ENCODE data around the gene PIF1. TPM values are rescaled to one million over a fixed set of nuclear protein-coding genes. Genes with fewer than 3 reads are reported as not detected.

PIF1 gene
- total and polyA plus RNA-seq, 5 donors, result 0.25 to 1.1 (median 0.79) TPM

- peaks cover 44% of the 10 kb centered on the region for H3K4me1 ChIP-seq (ENCODE audit: control insufficient read depth, insufficient read depth, low read length)
- intact Hi-C loops (cut with DNase I), result no loop called here
- H3K4me3 ChIP-seq (ENCODE audit: low read length), result no peak overlapping the region
- no peak for ATAC-seq
- peak in 2 of 3 donors; percentile 72 to 75 for DNase-seq
- peak overlapping the region; percentile 77 for H3K27ac ChIP-seq (ENCODE audit: low read length)
- WGBS, result 40% methylated on average over 6 of the region's 6 CpGs
- no peaks in the 10 kb centered on the region for H3K27me3 ChIP-seq (ENCODE audit: control insufficient read depth, insufficient read depth)
- no peaks in the 10 kb centered on the region for H3K9me3 ChIP-seq (ENCODE audit: control insufficient read depth, low read length)
Observed at GRCh38 chr15:64858021-64858575, 32.7 kb upstream of the PIF1 start.

DNA sequence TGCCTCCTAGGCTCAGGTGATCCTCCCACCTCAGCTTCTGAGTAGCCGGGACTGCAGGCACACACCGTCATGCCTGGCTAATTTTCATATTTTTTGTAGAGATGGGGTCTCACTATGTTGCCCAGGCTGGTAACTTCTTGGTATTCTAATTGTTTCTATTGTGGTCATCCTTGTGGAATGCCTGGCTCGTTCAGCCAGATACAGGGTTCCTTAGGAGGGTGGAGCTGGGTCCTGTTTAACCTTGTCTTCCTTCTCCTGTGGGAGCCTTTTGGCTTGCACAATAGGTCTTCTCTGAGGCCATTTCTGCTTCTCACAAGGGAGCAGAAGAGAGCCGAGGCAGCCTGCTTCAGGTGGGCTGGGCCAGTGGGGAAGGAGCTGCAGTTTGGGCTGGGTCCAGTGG is 32.0 kb upstream of the PIF1 start:
- Histone ChIP-seq H3K4me1 (ENCODE audit: control insufficient read depth, insufficient read depth, low read length) (peaks cover 44% of the 10 kb centered on the region), H3K27me3 (ENCODE audit: control insufficient read depth, insufficient read depth) (no peaks in the 10 kb centered on the region), H3K27ac (ENCODE audit: low read length) (peak overlapping the region; percentile 77), H3K4me3 (ENCODE audit: low read length) (no peak overlapping the region), H3K9me3 (ENCODE audit: control insufficient read depth, low read length) (no peaks in the 10 kb centered on the region)
- intact Hi-C loops (cut with DNase I), result no loop called here
- ATAC-seq (peak in 1 of 2 donors; percentile 42), DNase-seq (no peak)
- WGBS, result 60% methylated on average over 4 of the region's 4 CpGs

GRCh38 chr15:64856429-64857145 is 31.1 kb upstream of the PIF1 start:
- Histone ChIP-seq H3K9me3 (ENCODE audit: control insufficient read depth, low read length) (no peaks in the 10 kb centered on the region), H3K27ac (ENCODE audit: low read length) (peak overlapping the region; percentile 77), H3K4me3 (ENCODE audit: low read length) (no peak overlapping the region), H3K27me3 (ENCODE audit: control insufficient read depth, insufficient read depth) (no peaks in the 10 kb centered on the region), H3K4me1 (ENCODE audit: control insufficient read depth, insufficient read depth, low read length) (peaks cover 49% of the 10 kb centered on the region)
- peak; percentile 83 to 86 for ATAC-seq
- intact Hi-C loops (cut with DNase I), result no loop called here
- 31% methylated on average over 5 of the region's 5 CpGs for WGBS
- DNase-seq, result peak; percentile 87 to 93 (median 93)

- Histone ChIP-seq H3K27me3 (ENCODE audit: control insufficient read depth, insufficient read depth) (no peaks in the 10 kb centered on the region), H3K9me3 (ENCODE audit: control insufficient read depth, low read length) (no peaks in the 10 kb centered on the region), H3K4me3 (ENCODE audit: low read length) (no peak overlapping the region), H3K4me1 (ENCODE audit: control insufficient read depth, insufficient read depth, low read length) (peaks cover 57% of the 10 kb centered on the region), H3K27ac (ENCODE audit: low read length) (no peak overlapping the region)
- intact Hi-C loops (cut with DNase I), result no loop called here
- no peak for ATAC-seq
- DNase-seq, result peak in 1 of 3 donors; percentile 51
- WGBS, result 61% methylated on average over 7 of the region's 7 CpGs
Observed at GRCh38 chr15:64855205-64855975, 29.9 kb upstream of the PIF1 start.

GRCh38 chr15:64854526-64854925 is 29.1 kb upstream of the PIF1 start:
- peak overlapping the region; percentile 31 for H3K27ac ChIP-seq (ENCODE audit: low read length)
- H3K4me1 ChIP-seq (ENCODE audit: control insufficient read depth, insufficient read depth, low read length), result peaks cover 57% of the 10 kb centered on the region

GRCh38 chr15:64854041-64854440 is 28.6 kb upstream of the PIF1 start:
- peaks cover 54% of the 10 kb centered on the region for H3K4me1 ChIP-seq (ENCODE audit: control insufficient read depth, insufficient read depth, low read length)

More at GRCh38 chr15:64854526-64854925, 29.1 kb upstream of the PIF1 start:
- intact Hi-C loops (cut with DNase I), result loop anchor here in 1 of 4 donors (5.0 kb wide), 1 partner anchor 53 kb away; no protein-coding TSS in a partner anchor
- Histone ChIP-seq H3K4me3 (ENCODE audit: low read length) (no peak overlapping the region), H3K27me3 (ENCODE audit: control insufficient read depth, insufficient read depth) (no peaks in the 10 kb centered on the region), H3K9me3 (ENCODE audit: control insufficient read depth, low read length) (no peaks in the 10 kb centered on the region)
- ATAC-seq (no peak), DNase-seq (peak in 2 of 3 donors; percentile 81 to 82)
- 50% methylated on average over 3 of the region's 3 CpGs for WGBS

GRCh38 chr15:64851503-64851840 is 26.0 kb upstream of the PIF1 start:
- DNase-seq (peak in 1 of 3 donors; percentile 47), ATAC-seq (peak; percentile 47 to 49)
- Histone ChIP-seq H3K4me3 (ENCODE audit: low read length) (no peak overlapping the region), H3K9me3 (ENCODE audit: control insufficient read depth, low read length) (no peaks in the 10 kb centered on the region), H3K4me1 (ENCODE audit: control insufficient read depth, insufficient read depth, low read length) (peaks cover 42% of the 10 kb centered on the region), H3K27me3 (ENCODE audit: control insufficient read depth, insufficient read depth) (no peaks in the 10 kb centered on the region), H3K27ac (ENCODE audit: low read length) (peak overlapping the region; percentile 50)
- WGBS, result 46% methylated on average over 6 of the region's 6 CpGs
- intact Hi-C loops (cut with DNase I), result loop anchor here in 1 of 4 donors (5.0 kb wide), 1 partner anchor 56 kb away; no protein-coding TSS in a partner anchor

More at GRCh38 chr15:64854041-64854440, 28.6 kb upstream of the PIF1 start:
- no peaks in the 10 kb centered on the region for H3K27me3 ChIP-seq (ENCODE audit: control insufficient read depth, insufficient read depth)
- DNase-seq (peak in 1 of 3 donors; percentile 63), ATAC-seq (peak in 1 of 2 donors; percentile 3)
- WGBS, result 59% methylated on average over 4 of the region's 4 CpGs
- H3K27ac ChIP-seq (ENCODE audit: low read length), result peak overlapping the region; percentile 22
- H3K9me3 ChIP-seq (ENCODE audit: control insufficient read depth, low read length), result no peaks in the 10 kb centered on the region
- no peak overlapping the region for H3K4me3 ChIP-seq (ENCODE audit: low read length)
- intact Hi-C loops (cut with DNase I), result loop anchor here in 1 of 4 donors (5.0 kb wide), 1 partner anchor 53 kb away; no protein-coding TSS in a partner anchor

GRCh38 chr15:64850778-64851502 is 25.5 kb upstream of the PIF1 start:
- ATAC-seq, result no peak
- Histone ChIP-seq H3K4me3 (ENCODE audit: low read length) (no peak overlapping the region), H3K27ac (ENCODE audit: low read length) (peak overlapping the region; percentile 74), H3K4me1 (ENCODE audit: control insufficient read depth, insufficient read depth, low read length) (peaks cover 39% of the 10 kb centered on the region), H3K27me3 (ENCODE audit: control insufficient read depth, insufficient read depth) (no peaks in the 10 kb centered on the region), H3K9me3 (ENCODE audit: control insufficient read depth, low read length) (no peaks in the 10 kb centered on the region)
- intact Hi-C loops (cut with DNase I), result loop anchor here in 1 of 4 donors (5.0 kb wide), 1 partner anchor 56 kb away; no protein-coding TSS in a partner anchor
- DNase-seq, result no peak
- 82% methylated on average over 4 of the region's 4 CpGs for WGBS

GRCh38 chr15:64847876-64848716 is 22.6 kb upstream of the PIF1 start:
- H3K27ac ChIP-seq (ENCODE audit: low read length), result no peak overlapping the region
- intact Hi-C loops (cut with DNase I), result loop anchor here in 2 of 4 donors (10.0 kb wide), 1 partner anchor 47 kb away; no protein-coding TSS in a partner anchor
- H3K4me1 ChIP-seq (ENCODE audit: control insufficient read depth, insufficient read depth, low read length), result peaks cover 23% of the 10 kb centered on the region
- ATAC-seq (no peak), DNase-seq (peak in 1 of 3 donors; percentile 18)
- H3K4me3 ChIP-seq (ENCODE audit: low read length), result no peak overlapping the region
- H3K9me3 ChIP-seq (ENCODE audit: control insufficient read depth, low read length), result no peaks in the 10 kb centered on the region
- WGBS, result 84% methylated on average over 8 of the region's 8 CpGs
- H3K27me3 ChIP-seq (ENCODE audit: control insufficient read depth, insufficient read depth), result no peaks in the 10 kb centered on the region

- H3K9me3 ChIP-seq (ENCODE audit: control insufficient read depth, low read length), result no peaks in the 10 kb centered on the region
- no peaks in the 10 kb centered on the region for H3K27me3 ChIP-seq (ENCODE audit: control insufficient read depth, insufficient read depth)
- DNase-seq (peak in 1 of 3 donors; percentile 50), ATAC-seq (no peak)
- no peak overlapping the region for H3K27ac ChIP-seq (ENCODE audit: low read length)
- WGBS, result 86% methylated on average over 3 of the region's 3 CpGs
- intact Hi-C loops (cut with DNase I), result loop anchor here in 2 of 4 donors (10.0 kb wide), 1 partner anchor 47 kb away; no protein-coding TSS in a partner anchor
- H3K4me3 ChIP-seq (ENCODE audit: low read length), result no peak overlapping the region
- H3K4me1 ChIP-seq (ENCODE audit: control insufficient read depth, insufficient read depth, low read length), result peaks cover 23% of the 10 kb centered on the region
Observed at GRCh38 chr15:64847448-64847847, 22.0 kb upstream of the PIF1 start.
